ENCODE results near the gene PLSCR2. TPM values are rescaled to one million over a fixed set of nuclear protein-coding genes. Genes with fewer than 3 reads are reported as not detected.

Gene PLSCR2
- total and polyA plus RNA-seq, 9 of the 15 experiments (the other 6 are each of a cell fraction or from before 2014, with no cell fraction given) = 0.07 to 0.49 (median 0.25) TPM; not detected in 4

- TF ChIP-seq TFAP4 (CRISPR knock-in tag; IDR thresholded peaks at IDR 0.05; ENCODE audit: borderline replicate concordance) (peak; percentile 70), MBD2 (IDR thresholded peaks at IDR 0.05; ENCODE audit: borderline replicate concordance, low read depth) (peak; percentile 59; the same call in 1 of the 2 replicates), CTCFL (IDR thresholded peaks at IDR 0.05; ENCODE audit: borderline replicate concordance, insufficient read depth, low read depth, low read length, poor library complexity, severe bottlenecking) (no peak), MAX (CRISPR knock-in tag; IDR thresholded peaks at IDR 0.05) (peak; percentile 55; the same call in 1 of the 2 replicates), CGGBP1 (CRISPR knock-in tag; IDR thresholded peaks at IDR 0.05) (no peak), CCNT2 (IDR thresholded peaks at IDR 0.05; ENCODE audit: borderline replicate concordance, extremely low read depth, insufficient read length, low read depth, low read length) (peak; percentile 31), ELF1 (tag; IDR thresholded peaks at IDR 0.05) (peak; percentile 41), GABPB1 (CRISPR knock-in tag; IDR thresholded peaks at IDR 0.05) (peak; percentile 56; the same call in 1 of the 2 replicates), MGA (IDR thresholded peaks at IDR 0.05) (peak; percentile 84), CBFA2T2 (conservative IDR thresholded peaks at IDR 0.05) (0 out of 2 replicates have a peak, but pooled peaks have one; percentile 2)
Observed at GRCh38 chr3:146469150-146470017, at the start of gene PLSCR2 (continued).
